Activated T-cell treated with anti-CD3 and anti-CD28 coated beads for 24 hours (primary cell): ENCODE data around the gene INTS6L.
"Not testable (repeated sequence)": the region's sequence is repeated elsewhere in the genome, so short reads cannot be mapped to it uniquely, and the experiment has no call there.

Source experiments
- DNase-seq: peaks from one replicate; pipeline ENCODE4 v3.0.0-alpha.2; 2020; ENCODE audit warnings: low read depth

The INTS6L gene

GRCh38 chrX:135624408-135625204, 104.1 kb downstream of the INTS6L start:
- DNase-seq = not testable (repeated sequence)

DNA sequence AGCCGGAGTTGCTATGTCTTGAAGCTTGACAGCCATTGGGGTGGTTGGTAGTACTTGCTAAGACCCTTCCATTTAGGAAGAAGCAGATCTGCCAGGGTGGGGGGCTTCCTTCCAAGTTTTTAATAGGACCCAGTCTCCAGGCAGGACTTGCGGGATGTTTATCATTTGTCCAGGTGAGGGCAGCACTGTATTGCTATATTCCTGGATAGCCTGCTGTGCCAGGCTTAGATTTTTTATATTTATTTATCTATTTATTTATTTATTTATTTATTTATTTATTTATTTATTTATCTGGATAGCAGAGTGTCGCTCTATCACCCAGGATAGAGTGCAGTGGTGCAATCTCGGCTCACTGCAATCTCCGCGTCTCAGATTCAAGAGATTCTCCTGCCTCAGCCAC, 105.5 kb downstream of the INTS6L start:
- no peak for DNase-seq

- DNase-seq = no peak
Measured at GRCh38 chrX:135629342-135629741, 108.9 kb downstream of the INTS6L start.
